Caco-2 (cell line): ENCODE measurements around the gene ZNF235. TPM values are rescaled to one million over a fixed set of nuclear protein-coding genes. Genes with fewer than 3 reads are reported as not detected.
"Not testable (repeated sequence)": the region's sequence is repeated elsewhere in the genome, so short reads cannot be mapped to it uniquely, and the experiment has no call there.

Experiments used
- BruUV-seq: library from RNA; stranded (reverse); fragments of 400-500 nt; replicated peaks from 2 replicates; lab custom pipeline; 2021; lab: Mats Ljungman, UMichigan
- CTCF ChIA-PET: fragments of 300-600 bp; sonication (Branson Sonifier 250); formaldehyde crosslinking; loops from one replicate; lab custom pipeline; 2022; ENCODE audit warnings: antibody characterized with exemption; lab: Charles Lee
- POLR2A ChIA-PET: fragments of 300-600 bp; sonication (Branson Sonifier 250); formaldehyde crosslinking; loops from one replicate; lab custom pipeline; 2022; ENCODE audit warnings: antibody characterized with exemption; lab: Charles Lee
- DNase-seq, 2 experiments: peaks; one replicate each; pipeline versions ENCODE4 v3.0.0 to v3.0.0-alpha.2; 2020 to 2022
- H3K27me3 ChIP-seq: replicated peaks from 2 replicates; pipeline ENCODE4 v1.6.0; 2011; ENCODE audit warnings: low read length; ENCODE audit not compliant: control insufficient read depth, insufficient read depth
- H3K36me3 ChIP-seq: 2 replicates; pipeline ENCODE4 v1.5.1; 2011; ENCODE audit warnings: low read length; ENCODE audit not compliant: control insufficient read depth, insufficient read depth
- H3K4me1 ChIP-seq: fragments of 250-450 bp; sonication (Bioruptor Pico); 2 replicates; pipeline ENCODE4 v1.5.1; 2020; ENCODE audit warnings: mild to moderate bottlenecking
- H3K4me3 ChIP-seq: 2 replicates; pipeline ENCODE4 v1.5.1; 2011; ENCODE audit warnings: low read depth, mild to moderate bottlenecking, control low read depth, low read length
- H3K9me3 ChIP-seq: fragments of 250-450 bp; sonication (Bioruptor Pico); 2 replicates; pipeline ENCODE4 v1.5.1; 2020; ENCODE audit warnings: mild to moderate bottlenecking, moderate library complexity
- H3K27ac Mint-ChIP-seq: one replicate; pipeline ENCODE4 v1.8.0; 2022; ENCODE audit warnings: mixed read lengths; ENCODE audit not compliant: unreplicated experiment
- H3K27me3 Mint-ChIP-seq: one replicate; pipeline ENCODE4 v1.8.0; 2022; ENCODE audit warnings: mixed read lengths; ENCODE audit not compliant: insufficient read depth, unreplicated experiment
- H3K36me3 Mint-ChIP-seq: one replicate; pipeline ENCODE4 v1.8.0; 2022; ENCODE audit warnings: mild to moderate bottlenecking, mixed read lengths; ENCODE audit not compliant: insufficient read depth, unreplicated experiment
- H3K4me1 Mint-ChIP-seq: one replicate; pipeline ENCODE4 v1.8.0; 2022; ENCODE audit warnings: low read depth, mixed read lengths; ENCODE audit not compliant: unreplicated experiment
- H3K4me3 Mint-ChIP-seq: one replicate; pipeline ENCODE4 v1.8.0; 2022; ENCODE audit warnings: mild to moderate bottlenecking, moderate library complexity, mixed read lengths; ENCODE audit not compliant: unreplicated experiment
- H3K9me3 Mint-ChIP-seq: one replicate; pipeline ENCODE4 v1.8.0; 2022; ENCODE audit warnings: mixed read lengths; ENCODE audit not compliant: unreplicated experiment
- intact Hi-C: fragments of 100-400 bp; cut with micrococcal nuclease; formaldehyde crosslinking; loops from one replicate; pipeline ENCODE4 v1.10.0; 2022; ENCODE audit not compliant: unreplicated experiment
- total RNA-seq: library from RNA; stranded (reverse); gene quantifications from 2 replicates; pipeline ENCODE4 v1.2.3, GENCODE V29; 2022
- TF ChIP-seq, protein P1 (sequence below), 2 experiments: fragments of 200-600 bp in 1 of 2; IDR thresholded peaks; 1 replicate in 1 of 2; 2 replicates in 1 of 2; pipeline versions ENCODE4 v1.5.1 to v1.8.0; 2011 to 2022; ENCODE audit warnings: antibody characterized with exemption in 1 of 2, control low read depth in 1 of 2, inconsistent platforms in 1 of 2, low read depth in 1 of 2, low read length in 1 of 2, mild to moderate bottlenecking in 1 of 2, moderate library complexity in 1 of 2; ENCODE audit not compliant: insufficient read depth in 1 of 2, severe bottlenecking in 1 of 2, unreplicated experiment in 1 of 2

The ZNF235 gene
- total RNA-seq, 1 experiment from 2014 or later, result 9.2 TPM

DNA sequence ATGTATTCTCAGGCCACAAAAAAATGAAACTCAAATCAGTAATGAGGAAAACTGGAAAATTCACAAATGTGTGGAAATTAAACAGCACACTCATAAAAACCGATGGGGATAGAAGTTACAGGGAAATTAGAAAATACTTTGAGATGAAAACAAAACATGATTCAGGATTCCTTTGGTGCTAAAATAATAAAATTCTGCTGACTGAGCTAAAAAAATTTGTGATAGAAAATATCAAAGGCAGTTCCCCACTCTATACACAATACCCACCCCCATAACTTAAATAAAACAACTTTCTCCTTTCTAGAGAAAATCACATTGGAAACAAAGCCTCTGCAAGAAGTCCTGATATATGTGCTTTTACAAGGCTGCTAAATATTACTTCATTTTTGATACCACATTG, 46.7 kb downstream of the ZNF235 start:
- peaks cover 46% of the 10 kb centered on the region for H3K9me3 Mint-ChIP-seq

GRCh38 chr19:44255705-44256411, 49.0 kb downstream of the ZNF235 start:
- BruUV-seq, result no TSS peak
- intact Hi-C loops, result no loop called here
- no peaks in the 10 kb centered on the region for H3K27me3 ChIP-seq
- peaks cover 16% of the 10 kb centered on the region for H3K9me3 ChIP-seq
- H3K4me3 ChIP-seq, result no peak overlapping the region
- no peak for DNase-seq
- H3K4me1 ChIP-seq, result peaks cover 4% of the 10 kb centered on the region; the same call in 1 of the 2 replicates
- H3K36me3 ChIP-seq, result no peaks in the 10 kb centered on the region
- peaks cover 7% of the 10 kb centered on the region for H3K36me3 Mint-ChIP-seq
- POLR2A ChIA-PET, result no interaction called here
- H3K4me1 Mint-ChIP-seq, result peaks cover 18% of the 10 kb centered on the region
- no peaks in the 10 kb centered on the region for H3K27me3 Mint-ChIP-seq
- H3K4me3 Mint-ChIP-seq, result no peak overlapping the region
- TF ChIP-seq, protein P1, sequence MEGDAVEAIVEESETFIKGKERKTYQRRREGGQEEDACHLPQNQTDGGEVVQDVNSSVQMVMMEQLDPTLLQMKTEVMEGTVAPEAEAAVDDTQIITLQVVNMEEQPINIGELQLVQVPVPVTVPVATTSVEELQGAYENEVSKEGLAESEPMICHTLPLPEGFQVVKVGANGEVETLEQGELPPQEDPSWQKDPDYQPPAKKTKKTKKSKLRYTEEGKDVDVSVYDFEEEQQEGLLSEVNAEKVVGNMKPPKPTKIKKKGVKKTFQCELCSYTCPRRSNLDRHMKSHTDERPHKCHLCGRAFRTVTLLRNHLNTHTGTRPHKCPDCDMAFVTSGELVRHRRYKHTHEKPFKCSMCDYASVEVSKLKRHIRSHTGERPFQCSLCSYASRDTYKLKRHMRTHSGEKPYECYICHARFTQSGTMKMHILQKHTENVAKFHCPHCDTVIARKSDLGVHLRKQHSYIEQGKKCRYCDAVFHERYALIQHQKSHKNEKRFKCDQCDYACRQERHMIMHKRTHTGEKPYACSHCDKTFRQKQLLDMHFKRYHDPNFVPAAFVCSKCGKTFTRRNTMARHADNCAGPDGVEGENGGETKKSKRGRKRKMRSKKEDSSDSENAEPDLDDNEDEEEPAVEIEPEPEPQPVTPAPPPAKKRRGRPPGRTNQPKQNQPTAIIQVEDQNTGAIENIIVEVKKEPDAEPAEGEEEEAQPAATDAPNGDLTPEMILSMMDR (IDR thresholded peaks at IDR 0.05; ENCODE audit: insufficient read depth in 1 of 2, low read depth in 1 of 2, low read length in 1 of 2, severe bottlenecking in 1 of 2, unreplicated experiment in 1 of 2), result no peak
- H3K9me3 Mint-ChIP-seq, result peaks cover 68% of the 10 kb centered on the region
- H3K27ac Mint-ChIP-seq, result no peak overlapping the region
- CTCF ChIA-PET, result no interaction called here

More for the DNA sequence above, 46.7 kb downstream of the ZNF235 start:
- Mint-ChIP-seq H3K4me3 (no peak overlapping the region), H3K4me1 (peaks cover 18% of the 10 kb centered on the region), H3K27ac (no peak overlapping the region), H3K27me3 (no peaks in the 10 kb centered on the region), H3K36me3 (peaks cover 6% of the 10 kb centered on the region)
- TF ChIP-seq, protein P1 (IDR thresholded peaks at IDR 0.05; ENCODE audit: insufficient read depth in 1 of 2, low read depth in 1 of 2, low read length in 1 of 2, severe bottlenecking in 1 of 2, unreplicated experiment in 1 of 2), result no peak
- H3K36me3 ChIP-seq, result no peaks in the 10 kb centered on the region
- CTCF ChIA-PET, result no interaction called here
- POLR2A ChIA-PET, result no interaction called here
- intact Hi-C loops, result no loop called here
- H3K4me3 ChIP-seq, result no peak overlapping the region
- BruUV-seq, result no TSS peak
- peaks cover 13% of the 10 kb centered on the region for H3K9me3 ChIP-seq
- H3K27me3 ChIP-seq, result no peaks in the 10 kb centered on the region
- DNase-seq, result no peak
- peaks cover 4% of the 10 kb centered on the region; the same call in 1 of the 2 replicates for H3K4me1 ChIP-seq

- peak overlapping the region; percentile 30 for H3K4me3 Mint-ChIP-seq
- ChIA-PET POLR2A (no interaction called here), CTCF (no interaction called here)
- no peaks in the 10 kb centered on the region for H3K27me3 Mint-ChIP-seq
- no peaks in the 10 kb centered on the region for H3K27me3 ChIP-seq
- DNase-seq, result peak in 1 of 2 experiments; percentile 61
- peak overlapping the region; percentile 60 for H3K27ac Mint-ChIP-seq
- 0 out of 2 replicates have a peak, but pooled peaks cover 4% of the 10 kb centered on the region for H3K4me1 ChIP-seq
- H3K4me1 Mint-ChIP-seq, result peaks cover 12% of the 10 kb centered on the region
- peaks cover 20% of the 10 kb centered on the region for H3K9me3 ChIP-seq
- H3K4me3 ChIP-seq, result no peak overlapping the region
- H3K36me3 ChIP-seq, result no peaks in the 10 kb centered on the region
- peaks cover 82% of the 10 kb centered on the region for H3K9me3 Mint-ChIP-seq
- peaks cover 18% of the 10 kb centered on the region for H3K36me3 Mint-ChIP-seq
- intact Hi-C loops, result loop anchor here (1.0 kb wide), 1 partner anchor 42 kb away; the partner anchor contains the start of gene ZNF227
- TF ChIP-seq, protein P1 (IDR thresholded peaks at IDR 0.05; ENCODE audit: insufficient read depth in 1 of 2, low read depth in 1 of 2, low read length in 1 of 2, severe bottlenecking in 1 of 2, unreplicated experiment in 1 of 2), result no peak
- no TSS peak for BruUV-seq
These were observed 50.3 kb downstream of the ZNF235 start for GRCh38 chr19:44254496-44254895.

GRCh38 chr19:44253392-44253791, 51.4 kb downstream of the ZNF235 start:
- peaks cover 18% of the 10 kb centered on the region for H3K36me3 Mint-ChIP-seq
- CTCF ChIA-PET, result not testable (repeated sequence)

DNA sequence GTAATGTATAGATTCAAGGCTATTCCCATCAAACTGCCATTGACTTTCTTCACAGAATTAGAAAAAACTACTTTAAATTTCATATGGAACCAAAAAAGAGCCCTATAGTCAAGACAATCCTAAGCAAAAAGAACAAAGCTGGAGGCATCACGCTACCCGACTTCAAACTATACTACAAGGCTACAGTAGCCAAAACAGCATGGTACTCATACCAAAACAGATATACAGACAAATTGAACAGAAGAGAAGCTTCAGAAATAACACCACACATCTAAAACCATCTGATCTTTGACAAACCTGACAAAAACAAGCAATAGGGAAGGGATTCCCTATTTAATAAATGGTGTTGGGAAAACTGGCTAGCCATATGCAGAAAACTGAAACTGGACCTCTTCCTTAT, 52.5 kb downstream of the ZNF235 start:
- DNase-seq, H3K27me3 Mint-ChIP-seq, H3K4me3 Mint-ChIP-seq, H3K36me3 ChIP-seq, BruUV-seq, H3K4me1 ChIP-seq, POLR2A ChIA-PET, H3K27me3 ChIP-seq, H3K4me3 ChIP-seq, intact Hi-C loops, CTCF ChIA-PET, H3K27ac Mint-ChIP-seq: not testable (repeated sequence)
- peaks cover 77% of the 10 kb centered on the region for H3K9me3 Mint-ChIP-seq
- peaks cover 28% of the 10 kb centered on the region for H3K9me3 ChIP-seq
- peaks cover 12% of the 10 kb centered on the region for H3K4me1 Mint-ChIP-seq
- H3K36me3 Mint-ChIP-seq, result peaks cover 18% of the 10 kb centered on the region

More at GRCh38 chr19:44253392-44253791, 51.4 kb downstream of the ZNF235 start:
- BruUV-seq, POLR2A ChIA-PET, H3K36me3 ChIP-seq, H3K4me3 ChIP-seq, H3K4me3 Mint-ChIP-seq, intact Hi-C loops, H3K27ac Mint-ChIP-seq, DNase-seq, H3K4me1 ChIP-seq, H3K27me3 ChIP-seq, H3K27me3 Mint-ChIP-seq: not testable (repeated sequence)
- peaks cover 85% of the 10 kb centered on the region for H3K9me3 Mint-ChIP-seq
- peaks cover 17% of the 10 kb centered on the region for H3K9me3 ChIP-seq
- H3K4me1 Mint-ChIP-seq, result peaks cover 12% of the 10 kb centered on the region
